Measurements from ENCODE around the gene IL10RB.

Gene IL10RB

DNA sequence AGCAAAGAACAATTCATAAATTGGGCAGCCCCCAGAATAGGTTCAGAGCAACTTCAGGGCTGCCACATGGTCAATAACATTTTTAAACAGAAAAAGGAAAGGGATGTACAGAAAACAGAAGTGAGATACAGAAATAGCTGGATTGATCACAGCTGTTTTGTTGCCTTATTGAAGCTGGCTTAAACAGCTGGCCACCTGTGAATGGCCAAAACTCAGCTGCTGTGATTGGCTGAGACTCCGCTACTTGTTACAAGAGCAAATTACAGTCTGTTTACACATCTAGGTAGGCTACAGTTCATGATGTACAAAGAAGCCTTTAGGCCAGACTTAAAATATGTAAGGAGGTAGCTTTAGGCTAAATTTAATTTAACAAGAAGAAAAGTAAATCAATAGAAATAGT lies 47.0 kb downstream of the IL10RB start:
- H3K36me3 ChIP-seq (ENCODE audit: insufficient read depth, low read length): no peaks in the 10 kb centered on the region
- ATAC-seq (ENCODE audit: insufficient read depth, low read depth) (no peak), DNase-seq (no peak)
- H3K4me2 ChIP-seq (ENCODE audit: insufficient read depth, low read length): no peak overlapping the region
- H3K9me3 ChIP-seq (ENCODE audit: insufficient read depth, low read length, severe bottlenecking): no peaks in the 10 kb centered on the region
- no peak overlapping the region for H3K27ac ChIP-seq (ENCODE audit: low read length)
- H2AFZ ChIP-seq (ENCODE audit: low read depth, low read length): no peak overlapping the region
- H3K27me3 ChIP-seq (ENCODE audit: insufficient read depth, low read length, poor library complexity): no peaks in the 10 kb centered on the region
- H3K4me1 ChIP-seq (ENCODE audit: insufficient read depth, low read length): peaks cover 22% of the 10 kb centered on the region
- no peak for TF ChIP-seq EZH2 (IDR thresholded peaks at IDR 0.05; ENCODE audit: borderline replicate concordance, low read depth, low read length, severe bottlenecking)
- TF ChIP-seq, protein P1, sequence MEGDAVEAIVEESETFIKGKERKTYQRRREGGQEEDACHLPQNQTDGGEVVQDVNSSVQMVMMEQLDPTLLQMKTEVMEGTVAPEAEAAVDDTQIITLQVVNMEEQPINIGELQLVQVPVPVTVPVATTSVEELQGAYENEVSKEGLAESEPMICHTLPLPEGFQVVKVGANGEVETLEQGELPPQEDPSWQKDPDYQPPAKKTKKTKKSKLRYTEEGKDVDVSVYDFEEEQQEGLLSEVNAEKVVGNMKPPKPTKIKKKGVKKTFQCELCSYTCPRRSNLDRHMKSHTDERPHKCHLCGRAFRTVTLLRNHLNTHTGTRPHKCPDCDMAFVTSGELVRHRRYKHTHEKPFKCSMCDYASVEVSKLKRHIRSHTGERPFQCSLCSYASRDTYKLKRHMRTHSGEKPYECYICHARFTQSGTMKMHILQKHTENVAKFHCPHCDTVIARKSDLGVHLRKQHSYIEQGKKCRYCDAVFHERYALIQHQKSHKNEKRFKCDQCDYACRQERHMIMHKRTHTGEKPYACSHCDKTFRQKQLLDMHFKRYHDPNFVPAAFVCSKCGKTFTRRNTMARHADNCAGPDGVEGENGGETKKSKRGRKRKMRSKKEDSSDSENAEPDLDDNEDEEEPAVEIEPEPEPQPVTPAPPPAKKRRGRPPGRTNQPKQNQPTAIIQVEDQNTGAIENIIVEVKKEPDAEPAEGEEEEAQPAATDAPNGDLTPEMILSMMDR (IDR thresholded peaks at IDR 0.05; ENCODE audit: borderline replicate concordance, extremely low read depth, low read length, poor library complexity, severe bottlenecking): no peak
- H3K9ac ChIP-seq (ENCODE audit: low read depth, low read length): no peak overlapping the region
- H3K4me3 ChIP-seq (ENCODE audit: low read depth in 1 of 2, low read length in 2 of 2): no peak overlapping the region
- H4K20me1 ChIP-seq (ENCODE audit: insufficient read depth, low read length): no peaks in the 10 kb centered on the region
- no peaks in the 10 kb centered on the region for H3K79me2 ChIP-seq (ENCODE audit: insufficient read depth, low read length)

DNA sequence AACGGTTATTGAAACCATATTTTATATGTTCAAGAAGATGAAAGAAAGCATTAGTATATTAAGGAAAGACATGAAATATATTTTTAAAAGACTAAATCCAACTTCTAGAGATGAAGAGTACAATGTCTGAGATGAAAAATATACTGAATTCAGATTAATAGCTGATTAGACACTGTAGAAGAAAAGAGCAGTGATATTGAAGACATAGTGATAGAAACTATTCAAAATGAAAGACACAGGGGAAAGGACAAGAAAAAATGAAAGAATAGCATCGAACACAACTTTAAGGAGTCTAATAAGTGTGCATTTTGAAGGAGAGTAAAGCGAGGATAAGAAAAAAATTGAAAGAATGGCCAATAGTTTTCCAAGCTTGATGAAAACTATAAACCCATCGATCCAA lies 47.4 kb downstream of the IL10RB start:
- ATAC-seq (ENCODE audit: insufficient read depth, low read depth) (no peak), DNase-seq (no peak)
- H3K4me1 ChIP-seq (ENCODE audit: insufficient read depth, low read length): peaks cover 18% of the 10 kb centered on the region
- H3K79me2 ChIP-seq (ENCODE audit: insufficient read depth, low read length): no peaks in the 10 kb centered on the region
- no peak overlapping the region for H3K4me2 ChIP-seq (ENCODE audit: insufficient read depth, low read length)
- no peak overlapping the region for H3K4me3 ChIP-seq (ENCODE audit: low read depth in 1 of 2, low read length in 2 of 2)
- H3K9ac ChIP-seq (ENCODE audit: low read depth, low read length): no peak overlapping the region
- H2AFZ ChIP-seq (ENCODE audit: low read depth, low read length): no peak overlapping the region
- H3K27me3 ChIP-seq (ENCODE audit: insufficient read depth, low read length, poor library complexity): no peaks in the 10 kb centered on the region
- H3K9me3 ChIP-seq (ENCODE audit: insufficient read depth, low read length, severe bottlenecking): no peaks in the 10 kb centered on the region
- no peak overlapping the region for H3K27ac ChIP-seq (ENCODE audit: low read length)
- no peak for TF ChIP-seq EZH2 (IDR thresholded peaks at IDR 0.05; ENCODE audit: borderline replicate concordance, low read depth, low read length, severe bottlenecking)
- TF ChIP-seq, protein P1 (IDR thresholded peaks at IDR 0.05; ENCODE audit: borderline replicate concordance, extremely low read depth, low read length, poor library complexity, severe bottlenecking): no peak
- no peaks in the 10 kb centered on the region for H4K20me1 ChIP-seq (ENCODE audit: insufficient read depth, low read length)
- H3K36me3 ChIP-seq (ENCODE audit: insufficient read depth, low read length): no peaks in the 10 kb centered on the region

DNA sequence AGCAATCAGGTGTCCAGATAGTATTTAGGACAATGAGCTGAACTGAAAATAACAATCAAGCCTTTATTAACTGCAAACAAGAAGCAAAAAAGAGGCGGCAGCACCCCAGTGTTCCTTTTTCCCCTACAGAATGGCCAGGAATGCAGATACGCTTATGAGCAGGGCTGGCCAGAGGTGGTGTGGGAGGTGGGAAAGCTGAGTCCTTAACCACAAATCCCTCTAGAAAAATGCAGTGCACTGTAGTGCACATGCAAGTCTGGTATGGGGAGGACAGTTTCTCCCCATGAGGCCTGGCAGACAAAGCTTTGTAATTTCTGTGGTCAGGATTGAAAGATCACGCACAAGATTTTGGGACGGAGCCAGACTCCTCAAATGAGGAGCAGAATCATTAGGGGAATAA lies 47.9 kb downstream of the IL10RB start:
- TF ChIP-seq, protein P1 (IDR thresholded peaks at IDR 0.05; ENCODE audit: borderline replicate concordance, extremely low read depth, low read length, poor library complexity, severe bottlenecking): no peak
- TF ChIP-seq EZH2 (IDR thresholded peaks at IDR 0.05; ENCODE audit: borderline replicate concordance, low read depth, low read length, severe bottlenecking): no peak
- H3K9me3 ChIP-seq (ENCODE audit: insufficient read depth, low read length, severe bottlenecking): no peaks in the 10 kb centered on the region
- no peak overlapping the region for H3K4me2 ChIP-seq (ENCODE audit: insufficient read depth, low read length)
- H3K4me1 ChIP-seq (ENCODE audit: insufficient read depth, low read length): peaks cover 13% of the 10 kb centered on the region
- H3K79me2 ChIP-seq (ENCODE audit: insufficient read depth, low read length): no peaks in the 10 kb centered on the region
- no peak overlapping the region for H3K4me3 ChIP-seq (ENCODE audit: low read depth in 1 of 2, low read length in 2 of 2)
- no peak overlapping the region for H2AFZ ChIP-seq (ENCODE audit: low read depth, low read length)
- H3K36me3 ChIP-seq (ENCODE audit: insufficient read depth, low read length): no peaks in the 10 kb centered on the region
- no peaks in the 10 kb centered on the region for H4K20me1 ChIP-seq (ENCODE audit: insufficient read depth, low read length)
- no peaks in the 10 kb centered on the region for H3K27me3 ChIP-seq (ENCODE audit: insufficient read depth, low read length, poor library complexity)
- ATAC-seq (ENCODE audit: insufficient read depth, low read depth): no peak
- no peak for DNase-seq
- H3K9ac ChIP-seq (ENCODE audit: low read depth, low read length): no peak overlapping the region
- no peak overlapping the region for H3K27ac ChIP-seq (ENCODE audit: low read length)

Measured in DND-41 (cell line).